Measurements from ENCODE around the gene ASPG. TPM values are rescaled to one million over a fixed set of nuclear protein-coding genes. Genes with fewer than 3 reads are reported as not detected.
A peak's percentile ranks its signal among the peaks of the same experiment; 100 is the strongest.

The ASPG gene
- total RNA-seq, 4 donors from 2014 or later = 12.2 to 78.2 (median 40.8) TPM

DNA sequence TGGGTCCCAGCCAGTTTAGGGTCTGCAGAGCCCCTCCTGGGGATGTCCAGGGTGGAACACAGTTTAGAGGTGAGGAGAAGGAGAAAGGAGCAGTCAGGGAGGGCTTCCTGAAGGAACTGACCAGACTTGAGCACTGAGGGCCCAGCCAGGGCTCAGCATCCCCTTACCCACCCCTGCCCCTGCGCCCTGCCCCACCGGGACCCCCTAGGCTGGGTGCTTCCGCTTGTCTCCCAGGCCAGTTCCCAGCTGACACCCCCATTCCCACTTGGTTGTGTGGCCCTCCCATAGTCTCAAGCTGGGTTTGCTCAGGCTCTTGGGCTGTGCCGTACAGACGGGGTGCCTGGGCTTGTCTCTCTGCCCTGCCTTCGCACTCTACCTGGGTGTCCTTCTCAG is 26.6 kb downstream of the ASPG start:
- peaks cover 0 to 51% (median 0%) of the 10 kb centered on the region in 4 donors for H3K27me3 ChIP-seq
- no peak for DNase-seq
- peak overlapping the region; percentile 61 to 95 (median 92) for H3K27ac ChIP-seq
- H3K4me3 ChIP-seq = peak overlapping the region in 1 of 4 donors; percentile 5
- H3K4me1 ChIP-seq = peaks cover 38 to 100% (median 44%) of the 10 kb centered on the region in 3 donors
- no peaks in the 10 kb centered on the region for H3K9me3 ChIP-seq
- no peaks in the 10 kb centered on the region for H3K36me3 ChIP-seq
- intact Hi-C loops (cut with DNase I) = no loop called here
- 10 to 40% methylated on average over 1 to 2 of the region's 6 CpGs for WGBS, 2 donors
- TF ChIP-seq POLR2A (IDR thresholded peaks at IDR 0.05) = no peak
- TF ChIP-seq, protein P1, sequence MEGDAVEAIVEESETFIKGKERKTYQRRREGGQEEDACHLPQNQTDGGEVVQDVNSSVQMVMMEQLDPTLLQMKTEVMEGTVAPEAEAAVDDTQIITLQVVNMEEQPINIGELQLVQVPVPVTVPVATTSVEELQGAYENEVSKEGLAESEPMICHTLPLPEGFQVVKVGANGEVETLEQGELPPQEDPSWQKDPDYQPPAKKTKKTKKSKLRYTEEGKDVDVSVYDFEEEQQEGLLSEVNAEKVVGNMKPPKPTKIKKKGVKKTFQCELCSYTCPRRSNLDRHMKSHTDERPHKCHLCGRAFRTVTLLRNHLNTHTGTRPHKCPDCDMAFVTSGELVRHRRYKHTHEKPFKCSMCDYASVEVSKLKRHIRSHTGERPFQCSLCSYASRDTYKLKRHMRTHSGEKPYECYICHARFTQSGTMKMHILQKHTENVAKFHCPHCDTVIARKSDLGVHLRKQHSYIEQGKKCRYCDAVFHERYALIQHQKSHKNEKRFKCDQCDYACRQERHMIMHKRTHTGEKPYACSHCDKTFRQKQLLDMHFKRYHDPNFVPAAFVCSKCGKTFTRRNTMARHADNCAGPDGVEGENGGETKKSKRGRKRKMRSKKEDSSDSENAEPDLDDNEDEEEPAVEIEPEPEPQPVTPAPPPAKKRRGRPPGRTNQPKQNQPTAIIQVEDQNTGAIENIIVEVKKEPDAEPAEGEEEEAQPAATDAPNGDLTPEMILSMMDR (IDR thresholded peaks at IDR 0.05) = no peak

- 41 to 56% methylated on average over 4 to 7 of the region's 17 CpGs for WGBS, 2 donors
- H3K4me1 ChIP-seq = peaks cover 38 to 100% (median 42%) of the 10 kb centered on the region in 3 donors
- DNase-seq = no peak
- H3K27me3 ChIP-seq = peaks cover 0 to 58% (median 2%) of the 10 kb centered on the region in 4 donors
- H3K4me3 ChIP-seq = no peak overlapping the region
- H3K27ac ChIP-seq = peak overlapping the region; percentile 61 to 95 (median 92)
- no peak for TF ChIP-seq POLR2A (IDR thresholded peaks at IDR 0.05)
- TF ChIP-seq, protein P1 (IDR thresholded peaks at IDR 0.05) = no peak
- H3K36me3 ChIP-seq = no peaks in the 10 kb centered on the region
- H3K9me3 ChIP-seq = no peaks in the 10 kb centered on the region
- intact Hi-C loops (cut with DNase I) = no loop called here
Observed at GRCh38 chr14:104112609-104113571, 27.4 kb downstream of the ASPG start.

- Histone ChIP-seq H3K4me3 (no peak overlapping the region), H3K4me1 (peaks cover 34 to 100% (median 44%) of the 10 kb centered on the region in 3 donors), H3K27me3 (peaks cover 0 to 66% (median 4%) of the 10 kb centered on the region in 4 donors), H3K27ac (peak overlapping the region; percentile 44 to 95 (median 92)), H3K9me3 (no peaks in the 10 kb centered on the region), H3K36me3 (no peaks in the 10 kb centered on the region)
- 40 to 80% methylated on average over 1 of the region's 23 CpGs for WGBS, 2 donors
- intact Hi-C loops (cut with DNase I) = no loop called here
- DNase-seq = no peak
- TF ChIP-seq, protein P1 (IDR thresholded peaks at IDR 0.05) = no peak
Observed at GRCh38 chr14:104113631-104114420, 28.3 kb downstream of the ASPG start.

DNA sequence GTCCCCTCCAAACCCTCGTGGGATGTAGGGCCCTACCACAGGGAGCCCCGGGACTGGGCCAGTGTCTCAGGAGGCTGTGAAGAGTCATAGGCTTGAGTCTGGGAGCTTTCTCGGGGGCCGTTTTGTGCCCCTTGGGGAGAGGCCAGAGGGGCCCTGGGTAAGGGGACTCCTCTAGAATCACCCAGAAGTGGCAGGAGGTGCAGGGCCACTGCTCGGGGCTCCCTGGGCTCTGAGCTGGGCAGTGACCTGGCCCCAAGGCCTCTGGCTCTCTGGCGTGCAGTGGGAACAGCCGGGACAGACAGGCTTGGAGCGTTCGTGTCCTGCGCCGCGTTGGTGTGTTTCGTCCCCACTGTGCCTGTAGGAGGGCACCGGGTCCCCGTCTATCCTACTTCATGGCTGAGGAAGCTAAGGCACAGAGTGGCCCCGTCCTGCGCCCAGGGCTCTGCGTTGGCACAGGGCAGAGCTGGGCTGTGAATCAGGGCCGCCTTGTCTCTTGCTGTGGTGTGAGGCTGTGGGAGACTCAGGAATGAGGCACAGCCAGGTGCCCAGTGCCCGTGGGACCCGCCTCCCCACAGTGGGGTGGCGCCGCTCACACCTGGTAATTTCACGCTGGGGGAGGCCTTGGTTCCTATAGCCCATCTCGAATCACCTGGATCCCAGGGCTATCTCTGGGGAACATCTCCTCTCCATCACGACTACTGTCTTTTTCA is 29.1 kb downstream of the ASPG start:
- intact Hi-C loops (cut with DNase I) = no loop called here
- Histone ChIP-seq H3K36me3 (no peaks in the 10 kb centered on the region), H3K4me3 (no peak overlapping the region), H3K4me1 (peaks cover 34 to 100% (median 47%) of the 10 kb centered on the region in 3 donors), H3K27me3 (peaks cover 0 to 74% (median 4%) of the 10 kb centered on the region in 4 donors), H3K27ac (peak overlapping the region; percentile 44 to 95 (median 92)), H3K9me3 (no peaks in the 10 kb centered on the region)
- DNase-seq = no peak
- no peak for TF ChIP-seq POLR2A (IDR thresholded peaks at IDR 0.05)
- TF ChIP-seq, protein P1 (IDR thresholded peaks at IDR 0.05) = no peak
- WGBS, 2 donors = 75% methylated on average over 6 of the region's 26 CpGs; no CpG with 5 or more reads in 1 of the 2 donors

Data from esophagus squamous epithelium (tissue), 5 donors.